HepG2 (cell line): Measurements from ENCODE around the gene CHRNA7. TPM values are rescaled to one million over a fixed set of nuclear protein-coding genes. Genes with fewer than 3 reads are reported as not detected.

Source experiments
- ATAC-seq: fragments of 200-7000 bp; cut with Tn5 transposase; 3 replicates; pipeline ENCODE4 v1.9.1; 2020; ENCODE audit warnings: mild to moderate bottlenecking, moderate library complexity
- BruUV-seq: library from RNA; stranded (reverse); fragments of 400-500 nt; replicated peaks from 2 replicates; lab custom pipeline; 2021; lab: Mats Ljungman, UMichigan
- CTCF ChIA-PET: fragments of 300-600 bp; formaldehyde crosslinking; extraction: SDS; loops from one replicate; lab custom pipeline; 2021; ENCODE audit warnings: low total read pairs, inconsistent platforms, low intra/inter-chr PET ratio; lab: Yijun Ruan, JAX
- POLR2A ChIA-PET: fragments of 350-600 bp; sonication (Branson Sonifier 250); formaldehyde crosslinking; loops from one replicate; lab custom pipeline; 2020; ENCODE audit warnings: antibody characterized with exemption, inconsistent platforms; lab: Yijun Ruan, JAX
- DNase-seq: peaks from one replicate; pipeline ENCODE4 v3.0.0-alpha.2; 2015; ENCODE audit warnings: low spot score
- FAIRE-seq: peaks from 3 replicates; lab custom pipeline; 2011; peaks lifted over from hg19 to GRCh38; lab: Jason Lieb, UNC
- H2AFZ ChIP-seq: one replicate; pipeline ENCODE4 v1.6.1; 2011; ENCODE audit warnings: low read length, inconsistent platforms
- H3K27ac ChIP-seq: fragments of 300-600 bp; 3 replicates; pipeline ENCODE4 v1.8.0; 2011; ENCODE audit warnings: mixed run types, mild to moderate bottlenecking, mixed read lengths, low read length, inconsistent platforms; ENCODE audit not compliant: insufficient read depth; ENCODE audit errors: extremely low read length
- H3K27me3 ChIP-seq, 2 experiments: fragments of 200-600 bp in 1 of 2; 2 replicates in 1 of 2; 3 replicates in 1 of 2; pipeline versions ENCODE4 v1.6.0 to v1.8.0; 2011; ENCODE audit warnings: low read length in 2 of 2, mild to moderate bottlenecking in 2 of 2, moderate library complexity in 2 of 2, inconsistent platforms in 1 of 2; ENCODE audit not compliant: insufficient read depth in 2 of 2, control insufficient read depth in 1 of 2
- H3K36me3 ChIP-seq, 2 experiments: fragments of 200-600 bp in 1 of 2; replicated peaks in 1 of 2; 2 replicates in 1 of 2; 3 replicates in 1 of 2; pipeline versions ENCODE4 v1.5.1 to v1.8.0; 2011; ENCODE audit warnings: low read length in 2 of 2, inconsistent platforms in 1 of 2; ENCODE audit not compliant: insufficient read depth in 2 of 2, control insufficient read depth in 1 of 2
- H3K4me1 ChIP-seq: 2 replicates; pipeline ENCODE4 v1.5.1; 2012; ENCODE audit warnings: low read length, inconsistent platforms; ENCODE audit not compliant: insufficient read depth
- H3K4me2 ChIP-seq: 2 replicates; pipeline ENCODE4 v1.6.0; 2011; ENCODE audit warnings: low read depth, low read length, inconsistent platforms
- H3K4me3 ChIP-seq, 3 experiments: fragments of 200-600 bp in 1 of 3; sonication (generic), shearing (Covaris generic) in 1 of 3; replicated peaks in 1 of 3; 2 replicates each; pipeline ENCODE4 v1.5.1; 2011 to 2016; ENCODE audit warnings: low read length in 3 of 3, inconsistent platforms in 2 of 3, low read depth in 2 of 3, mild to moderate bottlenecking in 2 of 3, control low read depth in 1 of 3, mixed read lengths in 1 of 3; ENCODE audit not compliant: insufficient read depth in 1 of 3
- H3K79me2 ChIP-seq: one replicate; pipeline ENCODE4 v1.6.1; 2011; ENCODE audit warnings: low read length, inconsistent platforms; ENCODE audit not compliant: insufficient read depth
- H3K9ac ChIP-seq: 2 replicates; pipeline ENCODE4 v1.6.0; 2011; ENCODE audit warnings: mild to moderate bottlenecking, low read depth, low read length, inconsistent platforms; ENCODE audit not compliant: insufficient read depth
- H3K9me3 ChIP-seq: 2 replicates; pipeline ENCODE4 v1.5.1; 2012; ENCODE audit warnings: mild to moderate bottlenecking, low read length
- H4K20me1 ChIP-seq: 2 replicates; pipeline ENCODE4 v1.6.0; 2011; ENCODE audit warnings: inconsistent platforms, mild to moderate bottlenecking, low read length, moderate library complexity; ENCODE audit not compliant: insufficient read depth
- HMG20A ChIP-seq: IDR thresholded peaks from 2 replicates; pipeline ENCODE4 v1.6.1; 2016; ENCODE audit warnings: borderline replicate concordance
- MBD4 ChIP-seq: IDR thresholded peaks from 2 replicates; pipeline ENCODE4 v1.6.1; 2012; ENCODE audit warnings: low read length, inconsistent platforms, borderline replicate concordance
- NR3C1 ChIP-seq: sonication (generic); formaldehyde crosslinking; IDR thresholded peaks from 2 replicates; pipeline ENCODE4 v1.4.0; 2020; ENCODE audit warnings: missing genetic modification reagents
- ZNF235 ChIP-seq: sonication (generic); formaldehyde crosslinking; IDR thresholded peaks from 2 replicates; pipeline ENCODE4 v1.8.1; 2023; ENCODE audit warnings: mild to moderate bottlenecking, missing genetic modification reagents, borderline replicate concordance
- ZNF543 ChIP-seq: sonication (generic); formaldehyde crosslinking; IDR thresholded peaks from 2 replicates; pipeline ENCODE4 v1.4.0; 2020; ENCODE audit warnings: mild to moderate bottlenecking, missing genetic modification reagents
- ZNF605 ChIP-seq: sonication (generic); formaldehyde crosslinking; IDR thresholded peaks from 2 replicates; pipeline ENCODE4 v1.8.0; 2022; ENCODE audit warnings: mild to moderate bottlenecking, missing genetic modification reagents
- ZSCAN22 ChIP-seq: sonication (generic); formaldehyde crosslinking; IDR thresholded peaks from 2 replicates; pipeline ENCODE4 v1.4.0; 2020; ENCODE audit warnings: mild to moderate bottlenecking, missing genetic modification reagents
- WGBS: methylation state at CpG from one replicate; pipeline ENCODE4 v1.1.6; 2017; ENCODE audit warnings: low lambda C conversion rate; 5-methylcytosine and 5-hydroxymethylcytosine counted together
- in situ Hi-C: cut with HindIII; loops from 2 replicates; pipeline ENCODE4 v1.10.0; 2017; ENCODE audit warnings: low pct_unique_long_range_greater_than_20kb; ENCODE audit not compliant: extremely low pct_ligation_motif_present
- intact Hi-C: fragments of 100-400 bp; cut with micrococcal nuclease; formaldehyde crosslinking; loops from one replicate; pipeline ENCODE4 v1.10.0; 2022; ENCODE audit not compliant: unreplicated experiment
- polyA plus RNA-seq, 8 experiments: library from polyadenylated mRNA; depleted of rRNA in 3 of 8; stranded (reverse) in 7 of 8; unstranded in 1 of 8; fragments of >200 nt; fragmentation: Illumina TruSeq in 4 of 8; extraction: Trizol in 4 of 8; gene quantifications; 2 replicates each; pipeline versions ENCODE4 v1.2.1 to v1.2.3, GENCODE V29; 2011 to 2016; ENCODE audit warnings: low read depth in 4 of 8, missing spikeins in 1 of 8, mixed read lengths in 1 of 8; ENCODE audit not compliant: insufficient read depth in 1 of 8
- total RNA-seq, 5 experiments: library from RNA; depleted of rRNA; stranded (reverse); fragments of >200 nt; fragmentation: Illumina TruSeq; extraction: Trizol; gene quantifications; 2 replicates each; pipeline ENCODE4 v1.2.3, GENCODE V29; 2016; ENCODE audit warnings: low read depth in 1 of 5
- TF ChIP-seq, protein P1 (sequence below): sonication (generic); formaldehyde crosslinking; IDR thresholded peaks from 2 replicates; pipeline ENCODE4 v1.5.1; 2020; ENCODE audit warnings: mild to moderate bottlenecking, missing genetic modification reagents
- TF ChIP-seq, protein P2 (sequence below): sonication (generic); formaldehyde crosslinking; IDR thresholded peaks from 2 replicates; pipeline ENCODE4 v1.9.0; 2021; ENCODE audit warnings: missing genetic modification reagents, mild to moderate bottlenecking, borderline replicate concordance
- TF ChIP-seq, protein P3 (sequence below): sonication (generic); formaldehyde crosslinking; IDR thresholded peaks from 2 replicates; pipeline ENCODE4 v1.5.1; 2020; ENCODE audit warnings: missing genetic modification reagents, mild to moderate bottlenecking, borderline replicate concordance
- TF ChIP-seq, protein P4 (sequence below): sonication (generic); formaldehyde crosslinking; IDR thresholded peaks from 2 replicates; pipeline ENCODE4 v1.4.0; 2020; ENCODE audit warnings: mild to moderate bottlenecking, missing genetic modification reagents

Gene CHRNA7
- total and polyA plus RNA-seq, 2 of the 13 experiments (the other 11 are each of a cell fraction or from before 2014, with no cell fraction given) = 1.3 to 1.4 TPM

DNA sequence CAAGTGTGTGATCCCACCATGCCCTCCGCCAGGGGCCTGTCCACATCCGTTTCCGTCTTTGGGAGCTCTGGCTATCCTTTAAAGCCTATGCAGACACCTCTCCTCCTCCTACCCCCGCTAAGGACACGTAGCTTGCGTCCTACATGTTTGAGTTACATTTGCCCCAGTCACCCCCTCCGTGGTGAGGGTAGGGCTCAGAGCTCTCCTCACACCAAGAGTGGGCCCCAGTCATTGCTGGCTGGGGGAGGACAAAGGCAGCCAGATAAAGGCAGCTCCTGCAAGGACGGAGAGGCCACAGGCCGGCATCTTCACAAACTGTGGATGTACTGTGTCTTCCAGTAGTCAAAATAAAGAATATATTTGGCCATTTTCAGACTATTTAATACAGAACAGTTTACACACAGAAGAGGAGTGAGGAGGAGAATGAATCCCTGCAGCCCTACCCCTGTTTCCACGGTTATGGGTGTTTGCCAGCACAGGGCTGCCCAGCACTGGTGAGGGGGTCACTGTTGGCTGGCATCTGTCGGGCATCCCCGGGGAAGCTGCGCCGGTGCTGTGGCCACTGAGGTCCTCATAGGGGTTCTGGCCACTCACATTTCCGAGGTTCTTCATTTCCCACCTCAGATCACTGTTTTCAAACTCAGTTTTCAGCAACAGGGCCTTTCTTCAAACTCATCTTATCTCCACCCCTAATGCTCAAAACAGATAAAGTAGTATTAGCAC, 118.7 kb downstream of the CHRNA7 start:
- no peak for FAIRE-seq
- Histone ChIP-seq H3K4me2 (no peak overlapping the region), H3K36me3 (no peaks in the 10 kb centered on the region), H3K4me1 (no peaks in the 10 kb centered on the region), H3K79me2 (no peaks in the 10 kb centered on the region), H3K9me3 (no peaks in the 10 kb centered on the region), H3K27me3 (no peaks in the 10 kb centered on the region), H3K27ac (no peak overlapping the region), H3K9ac (no peak overlapping the region), H4K20me1 (no peaks in the 10 kb centered on the region), H3K4me3 (no peak overlapping the region), H2AFZ (no peak overlapping the region)
- POLR2A ChIA-PET = no interaction called here
- TF ChIP-seq, protein P1, sequence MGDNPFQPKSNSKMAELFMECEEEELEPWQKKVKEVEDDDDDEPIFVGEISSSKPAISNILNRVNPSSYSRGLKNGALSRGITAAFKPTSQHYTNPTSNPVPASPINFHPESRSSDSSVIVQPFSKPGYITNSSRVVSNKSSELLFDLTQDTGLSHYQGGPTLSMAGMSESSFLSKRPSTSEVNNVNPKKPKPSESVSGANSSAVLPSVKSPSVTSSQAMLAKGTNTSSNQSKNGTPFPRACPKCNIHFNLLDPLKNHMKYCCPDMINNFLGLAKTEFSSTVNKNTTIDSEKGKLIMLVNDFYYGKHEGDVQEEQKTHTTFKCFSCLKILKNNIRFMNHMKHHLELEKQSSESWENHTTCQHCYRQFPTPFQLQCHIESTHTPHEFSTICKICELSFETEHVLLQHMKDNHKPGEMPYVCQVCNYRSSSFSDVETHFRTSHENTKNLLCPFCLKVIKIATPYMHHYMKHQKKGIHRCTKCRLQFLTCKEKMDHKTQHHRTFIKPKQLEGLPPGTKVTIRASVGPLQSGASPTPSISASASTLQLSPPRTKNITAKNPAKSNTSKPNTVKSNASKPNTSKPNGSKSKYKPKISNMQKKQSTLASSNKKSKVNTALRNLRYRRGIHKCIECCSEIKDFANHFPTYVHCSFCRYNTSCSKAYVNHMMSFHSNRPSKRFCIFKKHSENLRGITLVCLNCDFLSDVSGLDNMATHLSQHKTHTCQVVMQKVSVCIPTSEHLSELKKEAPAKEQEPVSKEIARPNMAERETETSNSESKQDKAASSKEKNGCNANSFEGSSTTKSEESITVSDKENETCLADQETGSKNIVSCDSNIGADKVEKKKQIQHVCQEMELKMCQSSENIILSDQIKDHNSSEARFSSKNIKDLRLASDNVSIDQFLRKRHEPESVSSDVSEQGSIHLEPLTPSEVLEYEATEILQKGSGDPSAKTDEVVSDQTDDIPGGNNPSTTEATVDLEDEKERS (CRISPR knock-in tag) = no peak
- TF ChIP-seq NR3C1 (CRISPR knock-in tag) (no peak), ZNF605 (CRISPR knock-in tag) (no peak), ZSCAN22 (CRISPR knock-in tag) (no peak), ZNF543 (CRISPR knock-in tag) (no peak), ZNF235 (CRISPR knock-in tag) (no peak), MBD4 (no peak), HMG20A (CRISPR knock-in tag) (no peak)
- TF ChIP-seq, protein P2, sequence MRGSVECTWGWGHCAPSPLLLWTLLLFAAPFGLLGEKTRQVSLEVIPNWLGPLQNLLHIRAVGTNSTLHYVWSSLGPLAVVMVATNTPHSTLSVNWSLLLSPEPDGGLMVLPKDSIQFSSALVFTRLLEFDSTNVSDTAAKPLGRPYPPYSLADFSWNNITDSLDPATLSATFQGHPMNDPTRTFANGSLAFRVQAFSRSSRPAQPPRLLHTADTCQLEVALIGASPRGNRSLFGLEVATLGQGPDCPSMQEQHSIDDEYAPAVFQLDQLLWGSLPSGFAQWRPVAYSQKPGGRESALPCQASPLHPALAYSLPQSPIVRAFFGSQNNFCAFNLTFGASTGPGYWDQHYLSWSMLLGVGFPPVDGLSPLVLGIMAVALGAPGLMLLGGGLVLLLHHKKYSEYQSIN (CRISPR knock-in tag) = no peak
- TF ChIP-seq, protein P3, sequence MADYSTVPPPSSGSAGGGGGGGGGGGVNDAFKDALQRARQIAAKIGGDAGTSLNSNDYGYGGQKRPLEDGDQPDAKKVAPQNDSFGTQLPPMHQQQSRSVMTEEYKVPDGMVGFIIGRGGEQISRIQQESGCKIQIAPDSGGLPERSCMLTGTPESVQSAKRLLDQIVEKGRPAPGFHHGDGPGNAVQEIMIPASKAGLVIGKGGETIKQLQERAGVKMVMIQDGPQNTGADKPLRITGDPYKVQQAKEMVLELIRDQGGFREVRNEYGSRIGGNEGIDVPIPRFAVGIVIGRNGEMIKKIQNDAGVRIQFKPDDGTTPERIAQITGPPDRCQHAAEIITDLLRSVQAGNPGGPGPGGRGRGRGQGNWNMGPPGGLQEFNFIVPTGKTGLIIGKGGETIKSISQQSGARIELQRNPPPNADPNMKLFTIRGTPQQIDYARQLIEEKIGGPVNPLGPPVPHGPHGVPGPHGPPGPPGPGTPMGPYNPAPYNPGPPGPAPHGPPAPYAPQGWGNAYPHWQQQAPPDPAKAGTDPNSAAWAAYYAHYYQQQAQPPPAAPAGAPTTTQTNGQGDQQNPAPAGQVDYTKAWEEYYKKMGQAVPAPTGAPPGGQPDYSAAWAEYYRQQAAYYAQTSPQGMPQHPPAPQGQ (CRISPR knock-in tag) = no peak
- TF ChIP-seq, protein P4, sequence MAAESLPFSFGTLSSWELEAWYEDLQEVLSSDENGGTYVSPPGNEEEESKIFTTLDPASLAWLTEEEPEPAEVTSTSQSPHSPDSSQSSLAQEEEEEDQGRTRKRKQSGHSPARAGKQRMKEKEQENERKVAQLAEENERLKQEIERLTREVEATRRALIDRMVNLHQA = no peak
- intact Hi-C loops (no loop called here), in situ Hi-C loops (no loop called here)
- CTCF ChIA-PET = no interaction called here
- WGBS = 51% methylated on average over 14 of the region's 15 CpGs
- no peak for ATAC-seq
- BruUV-seq = no TSS peak
- DNase-seq = no peak
